NT2/D1 (cell line): ENCODE results near the gene COTL1.
"Not testable (repeated sequence)": the region's sequence is repeated elsewhere in the genome, so short reads cannot be mapped to it uniquely, and the experiment has no call there.

Experiments
- DNase-seq: peaks from one replicate; pipeline ENCODE4 v3.0.0-alpha.2; 2011; ENCODE audit warnings: low read depth, low spot score
- H3K27me3 ChIP-seq: 2 replicates; pipeline ENCODE4 v1.6.0; 2011; ENCODE audit warnings: mild to moderate bottlenecking; ENCODE audit not compliant: insufficient read length, insufficient read depth
- H3K36me3 ChIP-seq: 2 replicates; pipeline ENCODE4 v1.6.1; 2011; ENCODE audit warnings: mild to moderate bottlenecking, low read length, mixed read lengths; ENCODE audit not compliant: insufficient read depth, insufficient read length
- H3K4me1 ChIP-seq: 2 replicates; pipeline ENCODE4 v1.5.1; 2011; ENCODE audit not compliant: insufficient read depth, insufficient read length
- H3K4me3 ChIP-seq: 2 replicates; pipeline ENCODE4 v1.5.1; 2011; ENCODE audit warnings: low read depth; ENCODE audit not compliant: insufficient read length
- H3K9ac ChIP-seq: 2 replicates; pipeline ENCODE4 v1.6.0; 2011; ENCODE audit warnings: low read depth; ENCODE audit not compliant: insufficient read length
- H3K9me3 ChIP-seq: 2 replicates; pipeline ENCODE4 v1.5.1; 2011; ENCODE audit warnings: mild to moderate bottlenecking, low read length; ENCODE audit not compliant: insufficient read depth
- SUZ12 ChIP-seq: IDR thresholded peaks from 2 replicates; pipeline ENCODE4 v1.6.1; 2011; ENCODE audit not compliant: insufficient read length, insufficient read depth; ENCODE audit errors: extremely low read depth
- YY1 ChIP-seq: IDR thresholded peaks from 2 replicates; pipeline ENCODE4 v1.6.1; 2011; ENCODE audit not compliant: insufficient read length, insufficient read depth
- ZNF274 ChIP-seq: IDR thresholded peaks from 2 replicates; pipeline ENCODE4 v1.6.1; 2011; ENCODE audit warnings: mild to moderate bottlenecking, low read depth, low read length

Gene COTL1

GRCh38 chr16:84531671-84532111 lies 86.2 kb downstream of the COTL1 start:
- TF ChIP-seq SUZ12 (no peak), YY1 (no peak), ZNF274 (no peak)
- no peaks in the 10 kb centered on the region for H3K27me3 ChIP-seq
- no peak overlapping the region for H3K4me3 ChIP-seq
- H3K9ac ChIP-seq, result peak overlapping the region; percentile 43
- H3K36me3 ChIP-seq, result no peaks in the 10 kb centered on the region
- no peak for DNase-seq
- H3K4me1 ChIP-seq, result peaks cover 27% of the 10 kb centered on the region
- peaks cover 22% of the 10 kb centered on the region for H3K9me3 ChIP-seq

- TF ChIP-seq SUZ12 (no peak), ZNF274 (no peak), YY1 (no peak)
Observed at GRCh38 chr16:84530590-84530989, 87.3 kb downstream of the COTL1 start.

GRCh38 chr16:84529607-84530006 lies 88.3 kb downstream of the COTL1 start:
- no peaks in the 10 kb centered on the region for H3K27me3 ChIP-seq
- TF ChIP-seq ZNF274, result no peak
- TF ChIP-seq YY1, result no peak
- no peak for TF ChIP-seq SUZ12
- DNase-seq, result no peak
- no peaks in the 10 kb centered on the region for H3K36me3 ChIP-seq
- H3K4me3 ChIP-seq, result no peak overlapping the region
- peaks cover 22% of the 10 kb centered on the region for H3K9me3 ChIP-seq
- peaks cover 24% of the 10 kb centered on the region for H3K4me1 ChIP-seq
- H3K9ac ChIP-seq, result no peak overlapping the region

More at GRCh38 chr16:84530590-84530989, 87.3 kb downstream of the COTL1 start:
- Histone ChIP-seq H3K9ac (no peak overlapping the region), H3K4me3 (no peak overlapping the region), H3K27me3 (no peaks in the 10 kb centered on the region), H3K36me3 (no peaks in the 10 kb centered on the region), H3K9me3 (peaks cover 22% of the 10 kb centered on the region), H3K4me1 (peaks cover 25% of the 10 kb centered on the region)
- no peak for DNase-seq

GRCh38 chr16:84528322-84528721 lies 89.6 kb downstream of the COTL1 start:
- no peak overlapping the region for H3K4me3 ChIP-seq
- H3K4me1 ChIP-seq, result peaks cover 25% of the 10 kb centered on the region
- no peaks in the 10 kb centered on the region for H3K36me3 ChIP-seq
- H3K9ac ChIP-seq, result no peak overlapping the region
- DNase-seq, result no peak
- no peaks in the 10 kb centered on the region for H3K27me3 ChIP-seq
- H3K9me3 ChIP-seq, result peaks cover 22% of the 10 kb centered on the region
- TF ChIP-seq ZNF274 (no peak), YY1 (no peak), SUZ12 (no peak)

- H3K4me3 ChIP-seq, result no peak overlapping the region
- peaks cover 22% of the 10 kb centered on the region for H3K9me3 ChIP-seq
- DNase-seq, result no peak
- no peak overlapping the region for H3K9ac ChIP-seq
- H3K4me1 ChIP-seq, result peaks cover 22% of the 10 kb centered on the region
- no peak for TF ChIP-seq SUZ12
- TF ChIP-seq YY1, result no peak
- TF ChIP-seq ZNF274, result no peak
- no peaks in the 10 kb centered on the region for H3K36me3 ChIP-seq
- no peaks in the 10 kb centered on the region for H3K27me3 ChIP-seq
Observed at GRCh38 chr16:84527532-84528269, 90.2 kb downstream of the COTL1 start.

GRCh38 chr16:84526794-84527531 lies 90.9 kb downstream of the COTL1 start:
- Histone ChIP-seq H3K4me3 (no peak overlapping the region), H3K27me3 (no peaks in the 10 kb centered on the region), H3K9ac (peak overlapping the region; percentile 44), H3K4me1 (peaks cover 22% of the 10 kb centered on the region), H3K9me3 (peaks cover 22% of the 10 kb centered on the region), H3K36me3 (no peaks in the 10 kb centered on the region)
- TF ChIP-seq SUZ12 (no peak), ZNF274 (no peak), YY1 (no peak)
- no peak for DNase-seq

- H3K9ac ChIP-seq, H3K27me3 ChIP-seq, H3K36me3 ChIP-seq, DNase-seq, H3K4me3 ChIP-seq: not testable (repeated sequence)
- Histone ChIP-seq H3K9me3 (peaks cover 13% of the 10 kb centered on the region), H3K4me1 (peaks cover 16% of the 10 kb centered on the region)
Observed at GRCh38 chr16:84524941-84525581, 92.8 kb downstream of the COTL1 start.
